Loucy (cell line): ENCODE results near the gene NXPH1.

ENCODE experiments used
- CTCF ChIP-seq: fragments of 200-600 bp; sonication (generic); conservative IDR thresholded peaks from 2 replicates; pipeline ENCODE4 v1.5.1; 2014; ENCODE audit warnings: mild to moderate bottlenecking, antibody characterized with exemption, low read length
- EZH2phosphoT487 ChIP-seq: fragments of 200-600 bp; IDR thresholded peaks from 2 replicates; pipeline ENCODE4 v1.6.1; 2018; ENCODE audit warnings: antibody characterized with exemption, mild to moderate bottlenecking, moderate library complexity, borderline replicate concordance

GRCh38 chr7:8579661-8580194 is 146.3 kb downstream of the NXPH1 start:
- TF ChIP-seq EZH2phosphoT487 = no peak
- no peak for TF ChIP-seq CTCF
